Left renal cortex interstitium (tissue), 4 donors: ENCODE measurements around the gene CALU. TPM values are rescaled to one million over a fixed set of nuclear protein-coding genes. Genes with fewer than 3 reads are reported as not detected.

ENCODE experiments used
- DNase-seq, 4 donors: peaks; one replicate each; pipeline ENCODE4 v3.0.0-alpha.2; 2013; ENCODE audit warnings: low read depth in 4 of 4, low spot score in 2 of 4, missing footprints in 1 of 4
- polyA plus RNA-seq, 4 donors: library from polyadenylated mRNA; unstranded; fragments of 120-200 nt; gene quantifications; one replicate each; pipeline ENCODE4 v1.2.1, GENCODE V29; 2013; ENCODE audit not compliant: insufficient read length in 4 of 4

CALU gene
- polyA plus RNA-seq, 4 donors: 166 to 219 (median 188) TPM

GRCh38 chr7:128807191-128807590 lies 68.0 kb downstream of the CALU start:
- no peak for DNase-seq

- no peak for DNase-seq
Observed at GRCh38 chr7:128809363-128809762, 70.2 kb downstream of the CALU start.

GRCh38 chr7:128810473-128810872 lies 71.3 kb downstream of the CALU start:
- no peak for DNase-seq

- no peak for DNase-seq
Observed at GRCh38 chr7:128810997-128811396, 71.8 kb downstream of the CALU start.

GRCh38 chr7:128811631-128812430 lies 72.7 kb downstream of the CALU start:
- DNase-seq: no peak

GRCh38 chr7:128812514-128813168 lies 73.5 kb downstream of the CALU start:
- no peak for DNase-seq

- DNase-seq: no peak
Observed at GRCh38 chr7:128814499-128814898, 75.3 kb downstream of the CALU start.

GRCh38 chr7:128815289-128815942 lies 76.3 kb downstream of the CALU start:
- no peak for DNase-seq

GRCh38 chr7:128818694-128819093 lies 79.5 kb downstream of the CALU start:
- DNase-seq: no peak

Other genes with a start within 250 kb of the CALU start
- 1 to 10 TPM in 3 of 4 donors, under 1 TPM in 1; 0.83 to 4.8 (median 2.3) TPM for gene GARIN1A, start 67.1 kb upstream of the CALU start, polyA plus RNA-seq
- 1 to 10 TPM; 1.2 to 1.9 (median 1.4) TPM for gene OPN1SW, start 36.4 kb downstream of the CALU start, polyA plus RNA-seq
- 10 to 100 TPM; 12.0 to 31.0 (median 21.3) TPM for gene CCDC136, start 52.6 kb downstream of the CALU start, polyA plus RNA-seq
- gene FLNC, start 91.0 kb downstream of the CALU start, polyA plus RNA-seq: 10 to 100 TPM; 12.1 to 18.6 (median 17.6) TPM
- 100 to 1,000 TPM; 228 to 254 (median 236) TPM for gene ATP6V1F, start 123.5 kb downstream of the CALU start, polyA plus RNA-seq
- gene KCP, start 171.3 kb downstream of the CALU start, polyA plus RNA-seq: 10 to 100 TPM; 12.1 to 41.9 (median 23.8) TPM
- gene IRF5, start 198.6 kb downstream of the CALU start, polyA plus RNA-seq: 10 to 100 TPM in 2 of 4 donors, 1 to 10 TPM in 2; 8.9 to 14.1 (median 10.8) TPM